HG03432 (cell line): ENCODE data around the gene SMC5.

Source experiments
- ATAC-seq: cut with Tn5 transposase; IDR thresholded peaks from one replicate; pipeline ENCODE4 v1.9.1; 2021; ENCODE audit warnings: mild to moderate bottlenecking, moderate library complexity; ENCODE audit not compliant: unreplicated experiment

Gene SMC5

DNA sequence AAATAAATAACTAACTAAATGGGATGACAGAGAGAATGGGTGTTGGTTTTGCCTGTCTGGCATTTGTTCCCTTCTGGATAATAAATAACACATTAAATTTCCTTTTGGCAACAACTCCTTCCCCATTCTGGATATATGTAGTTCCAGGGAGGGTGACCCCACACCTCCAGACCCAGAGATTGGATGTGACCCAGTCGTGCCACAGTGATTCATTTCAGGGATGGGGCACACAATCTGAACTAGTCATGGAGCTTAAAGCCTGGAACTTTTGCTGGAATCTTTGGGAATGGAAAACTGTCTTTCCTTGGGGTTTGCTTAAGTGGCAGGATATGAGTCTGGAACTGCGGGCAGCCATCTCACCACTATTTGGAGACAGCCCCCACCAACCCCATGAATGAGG lies 144.4 kb downstream of the SMC5 start:
- ATAC-seq: no peak

DNA sequence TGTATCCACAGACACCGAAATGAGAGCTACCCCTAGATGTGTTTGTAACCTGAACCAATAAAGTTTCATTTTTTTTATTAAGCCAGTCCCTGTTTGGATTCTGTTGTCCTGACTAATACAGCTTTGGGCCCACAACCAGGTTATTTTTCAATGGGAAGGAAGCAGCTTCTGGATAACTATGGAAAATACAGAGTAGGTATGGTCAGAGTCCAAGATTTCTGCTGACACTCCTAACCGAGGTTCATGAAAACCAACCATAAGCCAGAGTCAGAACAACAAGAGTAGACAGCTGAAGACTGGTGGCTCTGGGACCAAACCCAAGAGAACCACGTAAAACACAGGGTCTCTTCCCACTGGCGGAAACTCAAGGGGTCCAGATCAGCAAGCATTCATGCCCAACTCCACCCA lies 144.8 kb downstream of the SMC5 start:
- ATAC-seq: no peak

DNA sequence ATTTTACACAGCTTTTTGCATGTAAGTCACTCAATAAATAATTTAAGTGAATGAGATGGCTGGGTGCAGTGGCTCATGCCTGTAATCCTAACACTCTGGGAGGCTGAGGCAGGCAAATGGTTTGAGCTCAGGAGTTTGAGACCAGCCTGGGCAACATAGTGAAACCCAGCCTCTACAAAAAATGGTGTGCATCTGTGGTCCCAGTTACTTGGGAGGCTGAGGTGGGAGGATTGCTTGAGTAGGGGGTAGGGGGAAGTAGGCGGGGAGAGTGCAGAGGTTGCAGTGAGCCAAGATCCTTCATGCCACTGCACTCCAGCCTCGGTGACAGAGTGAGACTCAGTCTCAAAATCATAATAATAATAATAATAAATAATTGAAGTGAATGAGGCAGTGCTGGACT lies 145.5 kb downstream of the SMC5 start:
- no peak for ATAC-seq
